ENCODE measurements around the gene RHOT1.
A peak's percentile ranks its signal among the peaks of the same experiment; 100 is the strongest.
"Not testable (repeated sequence)": the region's sequence is repeated elsewhere in the genome, so short reads cannot be mapped to it uniquely, and the experiment has no call there.

RHOT1 gene

GRCh38 chr17:32124985-32125847 is 17.1 kb upstream of the RHOT1 start:
- DNase-seq = no peak

- DNase-seq = no peak
Measured at GRCh38 chr17:32125848-32126153, 16.5 kb upstream of the RHOT1 start.

GRCh38 chr17:32126325-32126724 is 16.0 kb upstream of the RHOT1 start:
- no peak for DNase-seq

GRCh38 chr17:32126746-32127145 is 15.6 kb upstream of the RHOT1 start:
- DNase-seq = no peak

GRCh38 chr17:32127158-32127897 is 15.0 kb upstream of the RHOT1 start:
- DNase-seq = peak; percentile 85

- not testable (repeated sequence) for DNase-seq
Measured at GRCh38 chr17:32128470-32128869, 13.8 kb upstream of the RHOT1 start.

GRCh38 chr17:32135497-32136117 is 6.7 kb upstream of the RHOT1 start:
- DNase-seq = not testable (repeated sequence)

- peak; percentile 15 for DNase-seq
Measured at GRCh38 chr17:32136856-32137255, 5.4 kb upstream of the RHOT1 start.

GRCh38 chr17:32139504-32139903 is 2.8 kb upstream of the RHOT1 start:
- not testable (repeated sequence) for DNase-seq

- no peak for DNase-seq
Measured at GRCh38 chr17:32141258-32141657, 1.0 kb upstream of the RHOT1 start.

GRCh38 chr17:32141679-32142037 is 644 bp upstream of the RHOT1 start:
- no peak for DNase-seq

GRCh38 chr17:32142857-32143526 is 690 bp downstream of the RHOT1 start:
- DNase-seq = peak; percentile 18

GRCh38 chr17:32143527-32143870 is 1.2 kb downstream of the RHOT1 start:
- no peak for DNase-seq

- not testable (repeated sequence) for DNase-seq
Measured at GRCh38 chr17:32144442-32144841, 2.1 kb downstream of the RHOT1 start.

- DNase-seq = no peak
Measured at GRCh38 chr17:32148351-32148750, 6.0 kb downstream of the RHOT1 start.

- DNase-seq = no peak
Measured at GRCh38 chr17:32150358-32150757, 8.1 kb downstream of the RHOT1 start.

GRCh38 chr17:32152130-32152529 is 9.8 kb downstream of the RHOT1 start:
- no peak for DNase-seq

- no peak for DNase-seq
Measured at GRCh38 chr17:32155896-32156295, 13.6 kb downstream of the RHOT1 start.

GRCh38 chr17:32156656-32157055 is 14.4 kb downstream of the RHOT1 start:
- no peak for DNase-seq

GRCh38 chr17:32157225-32157624 is 14.9 kb downstream of the RHOT1 start:
- no peak for DNase-seq

GRCh38 chr17:32158870-32159585 is 16.7 kb downstream of the RHOT1 start:
- DNase-seq = no peak

- DNase-seq = no peak
Measured at GRCh38 chr17:32159586-32160438, 17.5 kb downstream of the RHOT1 start.

All from CD4-positive, alpha-beta T cell treated with Interleukin-6 for 4 hours (primary cell).